Left cardiac atrium (tissue), 4 donors: Measurements from ENCODE around the gene MED23. TPM values are rescaled to one million over a fixed set of nuclear protein-coding genes. Genes with fewer than 3 reads are reported as not detected.
"Not testable (repeated sequence)": the region's sequence is repeated elsewhere in the genome, so short reads cannot be mapped to it uniquely, and the experiment has no call there.

Experiments
- ATAC-seq, 2 donors: fragments of 200-7000 bp; cut with Tn5 transposase; one replicate each; pipeline ENCODE4 v1.9.1; 2020; ENCODE audit warnings: mild to moderate bottlenecking in 2 of 2, moderate library complexity in 2 of 2
- DNase-seq: peaks from one replicate; pipeline ENCODE4 v3.0.0-alpha.2; 2020
- intact Hi-C, 2 donors: fragments of 100-400 bp; cut with DNase I; formaldehyde crosslinking; loops; one replicate each; pipeline versions ENCODE4 v1.14.1 to v1.15.1; 2022 to 2023
- total RNA-seq, 2 donors: library from RNA; stranded (reverse); fragmentation: NEBNext Ultra II Directional; extraction: Animal tissue kit (Norgen Biotek cat#: 25700); gene quantifications; one replicate each; pipeline ENCODE4 v1.2.1, GENCODE V29; 2021
- donor health status: DM: no; HTN: yes; CAD: no.
- donor health status: DM: no; HTN: yes; CAD: no; lungs with severe emphysema.
- donor health status: DM: yes; HTN: yes; CAD: no.
- donor health status: Dilated cardiomyopathy.

MED23 gene
- total RNA-seq, 2 donors from 2014 or later = 12.5 to 15.1 TPM

DNA sequence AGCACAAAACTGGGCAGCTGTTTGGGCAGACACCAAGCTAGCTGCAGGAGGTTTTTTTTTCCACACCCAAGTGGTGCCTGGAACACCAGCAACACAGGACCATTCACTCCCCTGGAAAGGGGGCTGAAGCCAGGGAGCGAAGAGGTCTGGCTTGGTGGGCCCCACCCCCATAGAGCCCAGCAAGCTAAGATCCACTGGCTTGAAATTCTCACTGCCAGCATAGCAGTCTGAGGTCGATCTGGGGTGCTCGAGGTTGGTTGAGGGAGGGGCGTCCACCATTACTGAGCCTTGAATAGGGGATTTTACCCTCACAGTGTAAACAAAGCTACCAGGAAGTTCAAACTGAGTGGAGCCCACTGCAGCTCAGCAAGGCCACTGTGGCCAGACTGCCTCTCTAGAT, 89.4 kb downstream of the MED23 start:
- intact Hi-C loops = loop anchor here in 1 of 2 donors (10.0 kb wide), 1 partner anchor 344 kb away; no protein-coding TSS in a partner anchor
- DNase-seq, ATAC-seq: not testable (repeated sequence)

DNA sequence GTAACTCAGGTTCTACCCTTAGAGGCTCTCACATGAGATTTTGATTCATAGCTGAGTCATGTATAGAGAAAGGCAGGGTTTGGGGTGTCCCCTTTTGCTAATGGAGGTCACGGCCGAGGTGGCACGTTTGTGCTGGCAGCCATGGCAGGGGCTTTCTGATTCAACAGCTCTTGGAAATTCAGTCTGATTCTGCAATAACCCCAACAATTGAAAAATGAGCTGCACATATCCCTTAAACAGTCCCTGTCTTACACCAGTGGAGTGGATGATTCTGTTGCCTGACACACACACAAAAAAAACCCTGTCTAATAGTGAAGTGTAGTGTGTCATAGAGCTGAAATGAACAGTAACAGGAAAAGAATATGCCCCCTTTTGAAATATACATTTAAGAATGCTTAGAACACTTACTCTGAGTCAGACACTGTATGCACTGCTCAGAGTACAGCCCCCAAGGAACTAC, 95.4 kb downstream of the MED23 start:
- intact Hi-C loops = loop anchor here in 1 of 2 donors (10.0 kb wide), 1 partner anchor 338 kb away; no protein-coding TSS in a partner anchor
- no peak for ATAC-seq
- no peak for DNase-seq

DNA sequence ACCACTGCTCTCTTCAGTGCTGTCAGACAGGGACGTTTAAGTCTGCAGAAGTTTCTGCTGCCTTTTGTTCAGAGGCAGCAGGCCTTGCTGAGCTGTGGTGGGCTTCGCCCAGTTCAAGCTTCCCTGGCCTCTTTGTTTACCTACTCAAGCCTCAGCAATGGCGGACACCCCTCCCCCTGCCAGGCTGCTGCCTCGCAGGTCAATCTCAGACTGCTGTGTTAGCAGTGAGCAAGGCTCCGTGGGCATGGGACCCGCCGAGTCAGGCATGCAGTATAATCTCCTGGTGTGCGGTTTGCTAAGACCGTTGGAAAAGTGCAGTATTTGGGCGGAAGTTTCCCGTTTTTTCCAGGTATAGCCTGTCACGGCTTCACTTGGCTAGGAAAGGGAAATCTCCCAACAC, 96.4 kb downstream of the MED23 start:
- not testable (repeated sequence) for ATAC-seq, DNase-seq
- intact Hi-C loops = loop anchor here in 1 of 2 donors (10.0 kb wide), 1 partner anchor 337 kb away; no protein-coding TSS in a partner anchor

DNA sequence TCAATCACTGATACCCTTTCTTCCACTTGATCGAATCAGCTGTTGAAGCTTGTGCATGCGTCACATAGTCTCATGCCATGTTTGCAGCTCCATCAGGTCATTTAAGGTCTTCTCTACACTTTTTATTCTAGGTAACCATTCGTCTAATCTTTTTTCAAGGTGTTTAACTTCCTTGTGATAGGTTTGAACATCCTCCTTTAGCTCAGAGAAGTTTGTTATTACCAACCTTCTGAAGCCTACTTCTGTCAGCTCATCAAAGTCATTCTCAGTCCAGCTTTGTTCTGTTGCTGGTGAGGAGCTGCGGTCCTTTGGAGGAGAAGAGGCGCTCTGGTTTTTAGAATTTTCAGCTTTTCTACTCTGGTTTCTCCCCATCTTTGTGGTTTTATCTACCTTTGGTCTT, 97.1 kb downstream of the MED23 start:
- not testable (repeated sequence) for ATAC-seq, DNase-seq
- intact Hi-C loops = loop anchor here in 1 of 2 donors (10.0 kb wide), 1 partner anchor 336 kb away; no protein-coding TSS in a partner anchor

DNA sequence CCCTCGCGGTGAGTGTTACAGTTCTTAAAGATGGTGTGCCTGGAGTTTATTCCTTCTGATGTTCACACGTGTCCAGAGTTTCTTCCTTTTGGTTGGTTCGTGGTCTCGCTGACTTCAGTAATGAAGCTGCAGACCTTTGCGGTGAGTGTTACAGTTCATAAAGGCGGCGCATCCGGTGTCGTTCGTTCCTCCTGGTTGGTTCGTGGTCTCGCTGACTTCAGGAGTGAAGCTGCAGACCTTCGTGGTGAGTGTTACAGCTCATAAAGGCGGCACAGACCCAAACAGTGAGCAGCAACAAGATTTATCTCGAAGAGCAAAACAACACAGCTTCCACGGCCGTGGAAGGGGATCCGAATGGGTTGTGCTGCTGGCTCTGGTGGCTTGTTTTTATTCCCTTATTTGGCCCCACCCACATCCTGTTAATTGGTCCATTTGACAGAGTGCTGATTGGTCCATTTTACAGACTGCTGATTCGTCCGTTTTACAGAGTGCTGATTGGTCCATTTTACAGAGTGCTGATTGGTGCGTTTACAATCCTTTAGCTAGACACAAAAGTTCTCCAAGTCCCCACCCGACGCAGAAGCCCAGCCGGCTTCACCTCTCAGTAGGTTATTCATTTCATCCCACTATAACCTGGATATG, 103.2 kb downstream of the MED23 start:
- ATAC-seq (no peak), DNase-seq (no peak)
- intact Hi-C loops = no loop called here

DNA sequence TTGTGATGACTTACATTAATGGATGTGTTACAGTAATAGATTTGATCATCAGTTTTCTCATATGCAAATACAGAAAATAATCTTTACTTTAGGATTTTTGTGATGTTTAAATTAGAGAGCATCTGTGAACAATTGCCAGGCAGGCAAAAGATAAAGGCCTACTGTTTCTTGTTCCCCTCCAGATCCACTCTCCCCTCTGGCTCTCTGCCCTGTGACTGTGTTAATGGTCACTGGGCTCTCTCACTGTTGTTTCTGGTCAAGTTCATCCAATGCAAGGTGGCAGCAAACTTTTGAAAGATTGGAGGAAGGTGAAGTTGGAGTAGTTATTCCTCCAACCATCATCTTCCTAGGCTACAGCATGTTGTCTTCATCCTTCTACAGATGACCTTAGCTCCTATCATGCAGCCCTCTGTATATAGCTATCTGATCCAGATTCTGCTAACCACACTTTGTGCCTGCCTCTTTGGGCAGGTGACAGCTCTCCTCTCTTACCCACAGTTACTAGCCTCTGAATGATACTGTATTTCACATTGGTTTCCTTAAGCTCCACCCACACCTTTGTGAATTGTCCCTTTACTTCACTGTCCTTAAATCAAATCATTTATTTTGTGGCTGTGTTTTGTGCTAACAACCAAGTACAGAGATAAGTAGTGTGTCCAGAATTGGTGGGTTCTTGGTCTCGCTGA, 103.9 kb downstream of the MED23 start:
- DNase-seq (no peak), ATAC-seq (no peak)
- intact Hi-C loops = no loop called here

Other genes with a start within 250 kb of the MED23 start
- under 1 TPM; 0.50 to 0.65 TPM for gene ARG1, start 55.0 kb downstream of the MED23 start, total RNA-seq
- under 1 TPM; 0.16 to 0.53 TPM for gene ENPP3, start 9.1 kb upstream of the MED23 start, total RNA-seq
- gene OR2A4, start 73.2 kb upstream of the MED23 start, total RNA-seq = not detected
- not detected for gene CTAGE9, start 82.8 kb upstream of the MED23 start, total RNA-seq
- gene ENPP1, start 179.8 kb upstream of the MED23 start, total RNA-seq = 1 to 10 TPM; 3.9 to 6.9 TPM